A549 (cell line): ENCODE measurements around the gene SMIM20.

Source experiments
- CTCF ChIP-seq: fragments of >200 bp; sonication (Bioruptor Twin); formaldehyde crosslinking; IDR thresholded peaks from 3 replicates; pipeline ENCODE4 v1.5.1; 2016
- E2F6 ChIP-seq: IDR thresholded peaks from 2 replicates; pipeline ENCODE4 v1.6.1; 2012; ENCODE audit warnings: low read depth, borderline replicate concordance
- EP300 ChIP-seq, 2 experiments: fragments of >200 bp; sonication (Bioruptor Twin); formaldehyde crosslinking; IDR thresholded peaks; 2 replicates in 1 of 2; 3 replicates in 1 of 2; pipeline ENCODE4 v1.6.1; 2016 to 2017
- FOXS1 ChIP-seq: fragments of 250-450 bp; sonication (Bioruptor Pico); IDR thresholded peaks from 2 replicates; pipeline ENCODE4 v1.5.0; 2020; ENCODE audit warnings: mild to moderate bottlenecking, moderate library complexity
- HDAC2 ChIP-seq: fragments of 200-600 bp; sonication (generic); IDR thresholded peaks from 2 replicates; pipeline ENCODE4 v1.6.1; 2016
- MYC ChIP-seq: IDR thresholded peaks from 2 replicates; pipeline ENCODE4 v1.6.1; 2012; ENCODE audit warnings: mild to moderate bottlenecking, inconsistent platforms, low read length, improper control_type of control experiment, borderline replicate concordance
- NPAS2 ChIP-seq: fragments of 250-450 bp; sonication (Bioruptor Pico); IDR thresholded peaks from 2 replicates; pipeline ENCODE4 v1.8.0; 2022; ENCODE audit warnings: mild to moderate bottlenecking, moderate library complexity, borderline replicate concordance
- POLR2A ChIP-seq: IDR thresholded peaks from 2 replicates; pipeline ENCODE4 v1.6.1; 2012; ENCODE audit warnings: mild to moderate bottlenecking, low read length
- RARB ChIP-seq: fragments of 250-450 bp; sonication (Bioruptor Pico); IDR thresholded peaks from 2 replicates; pipeline ENCODE4 v1.8.0; 2021; ENCODE audit warnings: mild to moderate bottlenecking, moderate library complexity
- RNF2 ChIP-seq: fragments of 200-600 bp; sonication (generic); IDR thresholded peaks from 2 replicates; pipeline ENCODE4 v1.6.1; 2016; ENCODE audit warnings: low read depth, mild to moderate bottlenecking, antibody characterized with exemption, moderate library complexity, borderline replicate concordance
- ZFP36 ChIP-seq: fragments of 450-650 bp; IDR thresholded peaks from 2 replicates; pipeline ENCODE4 v1.6.1; 2014; ENCODE audit warnings: borderline replicate concordance; ENCODE audit not compliant: partially characterized antibody
- TF ChIP-seq, protein P1 (sequence below): fragments of 250-450 bp; sonication (Bioruptor Pico); IDR thresholded peaks from 2 replicates; pipeline ENCODE4 v1.5.0; 2021; ENCODE audit warnings: mild to moderate bottlenecking, moderate library complexity, borderline replicate concordance

- TF ChIP-seq FOXS1 (no peak), RNF2 (no peak), RARB (no peak), POLR2A (no peak), CTCF (no peak), MYC (no peak), ZFP36 (no peak), HDAC2 (no peak), EP300 (IDR thresholded peaks at IDR 0.05) (no peak), NPAS2 (CRISPR knock-in tag) (no peak), E2F6 (no peak)
- TF ChIP-seq, protein P1, sequence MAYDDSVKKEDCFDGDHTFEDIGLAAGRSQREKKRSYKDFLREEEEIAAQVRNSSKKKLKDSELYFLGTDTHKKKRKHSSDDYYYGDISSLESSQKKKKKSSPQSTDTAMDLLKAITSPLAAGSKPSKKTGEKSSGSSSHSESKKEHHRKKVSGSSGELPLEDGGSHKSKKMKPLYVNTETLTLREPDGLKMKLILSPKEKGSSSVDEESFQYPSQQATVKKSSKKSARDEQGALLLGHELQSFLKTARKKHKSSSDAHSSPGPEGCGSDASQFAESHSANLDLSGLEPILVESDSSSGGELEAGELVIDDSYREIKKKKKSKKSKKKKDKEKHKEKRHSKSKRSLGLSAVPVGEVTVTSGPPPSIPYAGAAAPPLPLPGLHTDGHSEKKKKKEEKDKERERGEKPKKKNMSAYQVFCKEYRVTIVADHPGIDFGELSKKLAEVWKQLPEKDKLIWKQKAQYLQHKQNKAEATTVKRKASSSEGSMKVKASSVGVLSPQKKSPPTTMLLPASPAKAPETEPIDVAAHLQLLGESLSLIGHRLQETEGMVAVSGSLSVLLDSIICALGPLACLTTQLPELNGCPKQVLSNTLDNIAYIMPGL (CRISPR knock-in tag): no peak
These were observed 40.3 kb upstream of the SMIM20 start for GRCh38 chr4:25873632-25874129.
